Measurements from ENCODE around the gene CTIF.
"Not testable (repeated sequence)": the region's sequence is repeated elsewhere in the genome, so short reads cannot be mapped to it uniquely, and the experiment has no call there.

CTIF gene

DNA sequence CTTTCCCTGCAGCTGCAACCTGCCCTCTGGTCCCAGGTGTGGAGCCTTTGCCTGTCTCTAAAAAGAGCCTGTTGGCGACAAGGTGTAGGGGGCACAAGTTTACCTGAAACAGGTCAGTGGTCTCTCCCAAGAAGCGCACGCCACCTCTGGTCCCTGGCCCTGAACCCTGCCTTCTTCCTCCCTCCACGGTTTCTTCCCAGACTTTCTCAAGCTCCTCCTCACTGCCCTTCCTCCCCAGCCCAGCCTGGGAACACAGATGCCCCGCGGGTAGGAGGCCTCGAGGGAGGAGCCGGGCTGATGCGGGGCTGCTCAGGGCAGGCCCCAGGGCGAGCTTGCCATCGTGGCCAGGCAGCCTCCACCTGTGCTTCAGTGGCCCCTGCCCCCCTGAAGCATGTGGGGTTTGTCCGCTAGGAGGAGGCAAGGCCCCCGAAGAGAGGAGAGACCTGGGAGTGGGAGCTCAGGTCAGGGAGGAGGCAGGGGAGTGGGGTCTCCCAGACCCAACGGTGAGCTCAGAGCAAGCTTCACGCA is 322.4 kb downstream of the CTIF start:
- DNase-seq = no peak

DNA sequence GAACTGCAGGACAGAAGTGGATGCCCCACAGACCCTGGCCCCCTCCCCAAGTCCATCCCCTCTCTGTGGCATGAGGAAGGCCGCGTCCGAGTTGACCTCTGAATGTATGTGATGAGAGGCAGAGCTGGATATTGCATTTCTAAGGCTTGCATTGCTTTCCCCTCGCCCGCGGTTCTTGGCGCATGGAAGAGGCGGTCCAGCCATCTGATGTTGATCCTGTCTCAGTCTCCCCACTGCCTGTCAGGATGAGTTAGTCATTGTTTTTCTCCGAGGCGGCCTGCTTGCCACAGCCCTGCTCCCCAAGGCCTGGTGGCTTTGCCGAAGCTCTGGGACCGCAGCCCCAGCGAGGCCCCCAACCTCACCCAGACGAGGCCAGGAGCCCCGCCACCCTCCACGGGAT is 323.3 kb downstream of the CTIF start:
- no peak for DNase-seq

DNA sequence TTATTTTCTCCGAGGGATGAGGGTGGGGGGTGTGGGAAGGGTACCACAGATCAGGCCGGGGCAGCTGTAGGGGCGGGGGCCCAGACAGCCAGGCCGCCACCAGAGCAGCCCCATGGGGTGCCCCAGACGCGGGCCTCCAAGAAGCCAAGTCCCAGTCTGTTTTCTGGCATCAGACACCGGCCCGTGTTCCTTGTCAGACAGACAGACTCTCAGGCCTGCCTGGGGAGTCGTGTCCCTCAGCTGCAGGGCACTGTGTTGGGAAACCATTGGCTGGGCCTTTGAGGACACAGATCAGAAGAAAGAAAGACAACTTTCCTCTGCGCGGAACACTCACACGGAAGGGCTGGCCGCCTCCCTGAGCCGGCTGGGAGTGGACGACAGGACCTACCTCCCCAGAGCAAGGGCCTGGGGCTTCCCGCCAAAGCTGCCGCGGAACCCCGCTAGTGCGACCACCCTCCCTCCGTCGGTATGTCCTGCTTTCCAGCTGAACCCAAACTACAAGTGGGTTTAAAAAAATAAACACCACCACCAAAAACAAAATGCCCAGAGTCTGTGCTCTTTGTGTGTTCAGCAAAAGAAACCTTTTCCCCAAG is 323.9 kb downstream of the CTIF start:
- no peak for DNase-seq

DNA sequence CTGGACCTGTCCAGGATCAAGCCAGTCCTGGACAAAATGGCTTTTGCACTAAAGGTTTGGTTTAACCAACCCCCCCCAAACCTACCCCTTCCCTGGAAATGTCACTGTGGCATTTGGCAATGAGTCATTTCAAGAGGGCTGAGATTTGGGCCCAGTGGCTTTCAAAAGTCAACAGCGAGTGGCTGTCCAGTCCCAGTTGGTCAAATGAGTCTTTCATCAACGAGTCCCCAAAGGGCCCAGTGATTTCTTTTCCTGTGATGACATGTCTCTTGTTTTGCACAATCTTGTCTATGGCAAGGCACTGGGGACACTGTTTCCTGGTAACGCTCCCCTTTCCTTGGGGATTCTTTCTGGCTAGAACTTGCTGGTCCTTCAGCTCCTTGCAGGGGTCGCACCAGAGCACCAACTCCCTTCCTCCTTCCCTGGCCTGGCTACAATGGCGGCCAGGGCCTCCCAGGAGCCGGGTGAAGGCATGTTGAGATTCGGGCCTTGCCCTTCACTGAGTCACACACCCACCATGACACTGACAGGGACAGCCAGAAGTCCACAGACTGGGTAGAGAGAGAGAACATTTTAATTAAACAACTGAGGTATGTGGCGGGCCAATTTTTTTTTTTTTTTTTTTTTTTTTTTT is 324.7 kb downstream of the CTIF start:
- no peak for DNase-seq

DNA sequence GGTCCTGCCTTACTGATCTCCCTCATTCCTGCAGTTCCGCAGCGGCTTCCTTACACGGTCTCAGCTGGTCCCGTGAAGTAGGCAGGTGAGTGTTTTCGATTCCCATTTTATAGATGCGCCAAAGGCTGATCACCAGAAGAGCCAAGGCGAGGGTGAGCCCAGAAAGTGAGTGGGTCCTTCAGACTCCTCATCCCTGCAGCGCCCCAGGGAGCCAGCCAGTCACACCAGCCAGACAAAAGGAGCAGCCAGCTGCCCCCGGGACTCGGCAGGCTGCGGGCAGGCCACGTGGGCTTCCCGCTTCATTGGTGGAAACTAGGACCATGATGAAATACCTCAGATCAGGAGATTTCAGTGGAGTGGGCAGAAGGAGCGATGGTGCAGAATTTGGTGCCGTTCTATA is 326.0 kb downstream of the CTIF start:
- no peak for DNase-seq

DNA sequence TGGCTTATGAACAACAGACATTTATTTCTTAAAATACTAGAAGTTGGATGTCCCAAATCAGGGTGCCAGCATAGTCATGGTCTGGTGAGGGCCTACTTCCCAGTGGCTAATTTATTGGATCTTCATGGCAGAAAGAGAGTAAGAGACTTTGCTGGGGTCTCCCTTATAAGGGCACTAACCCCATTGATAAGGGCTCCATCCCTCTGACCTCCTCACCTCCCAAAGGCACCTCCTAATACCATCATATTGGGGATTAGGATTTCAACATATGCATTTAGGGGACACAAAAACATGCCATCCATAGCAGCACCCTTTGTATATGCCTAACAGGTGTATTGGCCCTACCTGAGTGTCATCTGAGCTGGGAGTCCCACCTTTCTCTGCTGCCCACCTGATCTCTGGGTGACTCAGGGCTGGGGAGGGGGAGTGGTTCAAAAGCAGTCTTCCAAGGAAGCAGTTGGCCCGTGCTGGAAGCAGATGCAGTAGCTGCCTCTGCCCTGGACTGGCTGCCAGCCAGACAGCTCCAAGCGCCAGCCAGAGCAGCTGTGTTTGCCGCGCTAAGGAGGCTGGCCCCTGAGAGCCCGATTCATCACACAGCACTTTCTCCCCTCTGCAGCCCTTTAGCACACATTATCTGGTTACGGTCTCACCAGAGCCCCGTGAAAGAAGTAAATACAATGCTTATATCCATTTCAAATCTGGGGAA is 327.4 kb downstream of the CTIF start:
- DNase-seq = no peak

DNA sequence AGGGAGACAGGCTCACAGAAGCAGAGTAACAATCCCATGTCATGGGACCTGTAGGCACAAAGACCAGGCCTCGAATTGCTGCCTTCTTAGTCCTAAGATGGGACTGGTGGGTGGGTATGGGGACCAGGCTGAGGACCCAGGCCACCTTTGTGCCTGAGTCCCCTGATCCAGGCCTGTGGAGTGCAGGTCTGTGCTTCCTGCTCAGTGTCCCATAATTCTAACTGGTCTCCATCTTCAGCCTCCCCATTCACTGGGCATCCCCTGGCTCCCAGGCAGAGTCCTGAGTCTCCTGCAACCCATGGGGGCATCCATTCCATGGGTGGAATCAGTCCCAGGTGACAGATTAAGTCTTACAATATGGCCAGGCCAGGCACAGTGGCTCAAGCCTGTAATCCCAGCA is 328.0 kb downstream of the CTIF start:
- no peak for DNase-seq

DNA sequence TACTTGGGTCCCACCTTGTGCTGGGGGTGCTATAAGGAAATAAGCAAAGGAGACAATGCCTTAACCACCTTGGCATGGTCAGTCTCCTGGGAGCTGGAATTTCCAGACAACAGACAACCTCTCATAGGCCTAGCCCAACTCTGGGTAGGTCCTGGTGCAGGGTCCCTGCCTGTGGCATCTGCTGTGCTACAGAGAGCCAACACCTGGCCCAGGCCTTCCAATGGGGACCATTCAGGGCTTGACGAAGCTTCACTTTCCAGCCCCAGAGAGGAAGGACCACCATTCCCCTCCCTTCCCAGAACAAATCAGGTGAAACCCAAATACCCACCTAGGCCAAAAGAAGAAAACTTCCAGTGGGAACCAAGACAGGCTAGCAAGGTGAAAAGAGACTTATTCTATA is 329.1 kb downstream of the CTIF start:
- no peak for DNase-seq

DNA sequence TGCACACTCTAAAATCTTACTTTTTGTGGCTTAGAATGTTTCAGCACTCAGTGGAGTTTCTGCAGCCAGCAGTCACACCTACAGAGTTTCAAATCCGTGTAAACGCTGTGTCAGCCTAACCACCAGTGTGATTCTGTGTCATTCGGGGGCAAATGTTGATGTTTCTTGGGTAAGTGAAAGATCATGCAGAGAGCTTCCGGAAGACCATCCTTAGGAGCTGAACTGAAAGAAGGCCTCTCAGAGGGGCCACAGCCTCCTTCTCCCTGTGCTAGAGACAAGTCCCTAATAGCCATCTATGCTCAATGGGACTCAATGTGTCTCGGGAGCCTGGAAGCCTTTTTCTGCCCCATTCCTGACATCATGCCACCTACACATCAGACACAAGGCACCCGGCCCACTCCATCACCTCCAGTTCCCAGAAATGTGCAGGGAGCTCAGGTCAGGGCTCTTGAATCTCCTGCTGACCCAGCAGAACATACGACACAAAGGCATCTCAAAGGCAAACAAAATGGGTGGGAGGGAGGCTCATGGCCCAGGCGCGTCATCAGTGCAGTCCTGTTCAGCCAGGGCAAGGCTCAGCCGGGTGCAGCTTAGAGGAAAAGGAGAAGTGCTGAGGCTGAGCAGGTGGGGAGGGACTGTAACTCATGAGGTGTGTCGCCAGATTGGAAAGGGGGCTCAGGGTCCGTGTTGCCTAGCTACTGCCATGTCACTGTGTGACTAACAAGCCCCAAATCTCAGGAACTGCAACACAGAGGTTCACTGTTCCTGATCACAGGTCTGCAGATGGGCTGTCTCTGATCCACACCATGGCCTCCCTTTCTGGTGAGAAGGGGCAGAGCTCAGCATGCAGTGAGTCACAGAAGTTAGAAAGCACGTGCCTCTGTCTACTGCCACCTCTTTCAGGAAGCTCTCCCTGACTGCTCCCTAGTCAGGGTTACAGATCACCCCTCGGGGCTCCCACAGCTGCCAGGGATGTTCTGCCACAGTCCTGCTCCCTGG is 329.9 kb downstream of the CTIF start:
- DNase-seq = peak; percentile 34

DNA sequence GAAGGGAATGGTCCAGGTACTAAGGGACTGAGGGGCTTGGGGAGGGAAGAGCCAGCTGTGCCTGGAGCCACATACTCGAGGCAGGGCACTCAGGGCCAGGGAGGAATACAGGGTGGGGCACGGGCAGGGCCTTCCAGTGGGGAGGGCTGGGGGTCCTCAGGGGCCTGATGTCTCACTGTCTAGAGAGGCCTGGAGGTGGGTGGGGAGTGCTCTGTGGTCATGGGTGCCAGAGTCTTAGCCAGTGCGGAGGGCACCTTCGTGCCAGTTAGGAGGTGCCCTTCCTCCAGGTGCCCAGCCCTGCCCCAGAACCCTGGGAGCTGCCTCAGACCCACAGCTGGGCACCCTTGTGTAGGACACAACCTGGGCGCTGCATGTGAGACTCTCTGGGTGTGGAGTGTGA is 330.8 kb downstream of the CTIF start:
- DNase-seq = no peak

DNA sequence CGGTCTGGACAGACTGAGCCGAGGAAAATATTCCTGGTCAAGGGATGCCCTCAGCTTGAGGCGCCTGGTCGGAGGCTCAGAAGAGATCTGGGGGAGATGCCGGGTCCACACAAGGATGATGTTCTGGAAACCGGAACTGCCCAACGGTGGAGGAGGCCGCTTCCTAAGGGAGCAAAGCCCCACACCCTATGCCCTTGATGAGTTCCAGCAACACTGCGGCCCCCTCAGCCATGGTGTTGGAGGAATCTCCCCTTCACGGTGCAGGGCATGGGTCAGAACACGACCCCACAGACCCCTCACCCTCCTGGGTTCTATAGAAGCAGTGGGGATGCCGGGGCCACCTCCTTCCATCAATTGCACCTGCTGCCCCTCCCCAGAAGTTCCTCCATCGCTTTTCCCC is 332.1 kb downstream of the CTIF start:
- DNase-seq = not testable (repeated sequence)

DNA sequence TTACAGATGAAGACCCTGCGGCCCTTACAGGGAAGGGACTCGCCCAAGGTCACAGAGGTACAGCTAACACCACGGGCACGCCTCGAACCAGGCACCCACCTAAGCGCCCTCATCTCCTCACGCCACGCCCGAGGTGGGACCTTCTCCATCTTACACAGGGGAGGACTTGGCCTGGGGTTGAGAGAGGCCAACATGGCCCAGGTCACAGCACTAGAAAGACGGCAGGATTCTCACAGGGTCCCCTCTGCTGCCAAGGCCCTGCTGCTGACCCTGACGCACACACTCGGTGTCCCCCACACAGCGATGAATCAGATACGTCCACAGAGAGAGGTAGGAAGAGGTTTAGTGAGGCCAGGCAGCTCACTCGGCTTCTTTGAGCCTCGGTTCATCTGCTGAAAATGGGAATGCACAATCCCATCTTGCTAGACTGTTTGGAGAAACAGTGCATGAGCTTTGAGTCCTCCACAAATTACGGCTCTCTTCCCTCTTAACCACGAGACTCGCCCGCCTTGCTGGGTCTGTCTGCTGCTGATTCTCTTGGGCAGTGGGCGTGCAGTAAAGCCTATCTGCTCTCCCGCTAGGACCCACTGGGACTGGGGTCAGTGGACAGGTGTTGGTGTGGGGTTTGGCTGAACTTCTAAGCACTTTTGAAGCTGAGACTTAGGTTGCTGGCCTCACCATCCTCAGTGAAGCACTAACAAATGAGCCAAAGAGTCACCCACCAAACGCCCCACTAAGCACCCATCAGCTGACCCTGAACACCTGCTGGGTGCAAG is 332.7 kb downstream of the CTIF start:
- DNase-seq = no peak

DNA sequence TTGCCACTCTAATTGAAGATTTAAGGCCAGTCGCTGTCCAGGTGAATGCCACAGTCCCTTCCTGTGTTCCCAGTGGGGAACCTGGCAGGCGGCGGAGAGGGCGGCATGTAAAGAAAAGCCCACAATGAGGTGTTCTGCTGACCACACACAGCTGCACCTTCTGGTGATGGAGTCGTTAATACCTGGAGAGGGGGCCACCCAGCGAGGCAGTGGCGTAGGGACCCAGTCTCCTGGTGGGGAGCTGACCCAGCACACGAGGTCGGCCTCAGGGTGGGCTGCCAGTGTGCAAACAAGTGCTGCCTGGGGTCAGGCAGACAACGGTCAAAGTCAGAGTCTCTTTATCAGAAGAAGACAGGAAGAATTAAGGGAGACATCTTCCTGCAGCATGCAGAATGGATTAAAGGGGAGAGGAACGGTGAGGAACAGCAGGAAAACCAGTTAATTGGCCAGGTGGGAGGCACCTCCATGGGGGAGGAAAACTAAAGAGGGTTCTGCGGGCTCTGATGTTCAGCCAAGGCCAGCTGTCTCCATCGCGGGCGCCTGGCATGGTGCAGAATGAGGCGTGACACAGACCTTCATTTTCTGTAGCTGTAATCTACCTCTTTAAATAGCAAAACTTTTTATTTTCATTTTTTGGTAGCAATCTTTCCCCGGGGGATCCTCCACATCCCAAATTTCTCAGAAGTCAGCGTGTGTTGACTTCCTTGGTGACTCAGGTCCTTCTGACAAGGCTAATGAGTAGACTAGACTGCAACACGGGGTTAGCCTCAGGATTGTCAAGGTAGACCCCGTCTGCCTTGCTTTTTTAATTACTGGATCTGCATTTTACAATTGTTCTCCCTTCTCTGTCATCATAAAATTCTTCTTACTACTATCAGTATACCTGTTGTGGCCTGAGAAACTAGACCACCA is 333.7 kb downstream of the CTIF start:
- no peak for DNase-seq

DNA sequence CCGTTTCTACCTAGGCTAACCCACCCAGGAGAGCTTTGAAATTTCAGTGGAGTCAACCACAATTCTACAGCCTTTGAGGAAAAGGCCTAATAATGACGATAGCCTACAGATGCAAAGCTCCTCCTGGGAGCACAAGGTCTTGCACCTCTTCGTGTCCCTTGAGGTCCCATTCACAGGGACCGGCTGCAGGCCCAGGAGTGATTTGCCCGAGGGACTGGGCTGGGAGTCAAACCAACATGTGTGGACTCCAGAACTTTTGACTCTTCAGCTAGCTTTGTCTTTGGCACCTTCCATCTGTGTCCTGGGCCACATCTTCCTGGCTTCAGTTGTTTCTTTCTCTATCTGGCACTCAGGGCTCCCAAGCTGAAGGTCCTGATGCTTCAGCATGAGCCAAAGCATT is 335.4 kb downstream of the CTIF start:
- no peak for DNase-seq

DNA sequence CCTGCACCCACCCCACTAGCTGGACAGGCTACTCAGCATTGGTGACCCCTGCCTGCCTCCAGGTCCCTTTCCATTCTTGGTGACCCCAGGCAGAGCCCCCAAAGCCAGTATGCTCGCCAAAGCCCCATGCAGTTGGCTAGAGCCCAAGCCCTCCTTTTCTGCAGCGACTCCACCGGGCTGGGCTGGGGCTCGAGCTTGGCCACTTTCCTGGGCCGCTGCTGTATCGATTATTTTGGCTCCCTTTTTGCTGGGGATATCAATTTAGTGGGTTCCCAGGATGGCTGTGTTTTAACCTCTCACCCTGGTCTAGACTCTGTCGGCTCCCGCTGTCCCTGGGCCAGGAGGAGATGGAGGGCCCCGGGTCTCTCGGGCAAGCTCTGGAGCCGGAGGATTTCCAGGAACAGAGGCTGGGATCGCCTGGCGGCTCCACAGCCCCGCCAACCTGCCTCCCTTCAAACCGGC is 335.9 kb downstream of the CTIF start:
- DNase-seq = no peak

DNA sequence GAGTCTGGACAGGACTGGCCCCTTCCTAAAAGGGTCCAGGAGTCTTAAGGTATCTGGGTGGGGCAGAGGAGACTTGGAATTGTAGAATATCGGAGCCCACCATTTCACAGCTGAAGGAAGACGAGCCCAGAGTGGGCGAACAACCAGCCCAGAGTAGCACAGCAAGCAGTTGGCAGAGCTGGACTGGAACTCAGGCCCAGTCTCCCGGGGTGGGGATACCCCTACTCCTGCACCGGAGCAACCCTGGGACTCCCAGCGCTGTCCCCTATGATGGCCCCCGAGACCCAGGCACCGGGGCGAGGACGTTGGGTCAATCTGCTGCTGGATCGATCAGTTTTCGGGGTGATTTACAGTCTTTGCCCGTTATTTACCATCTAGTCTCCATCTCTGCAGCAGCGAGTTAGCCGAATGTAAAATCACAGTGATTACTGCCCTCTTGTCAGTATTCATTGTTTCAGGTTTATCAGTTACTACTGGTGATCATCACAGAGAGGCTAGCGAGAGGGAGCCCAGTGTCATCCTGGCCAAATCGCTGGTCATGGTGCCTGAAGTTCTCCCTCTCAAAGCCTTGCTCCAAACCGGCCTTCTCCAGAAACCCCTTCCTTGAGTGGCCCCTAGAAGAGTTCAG is 336.6 kb downstream of the CTIF start:
- DNase-seq = no peak

DNA sequence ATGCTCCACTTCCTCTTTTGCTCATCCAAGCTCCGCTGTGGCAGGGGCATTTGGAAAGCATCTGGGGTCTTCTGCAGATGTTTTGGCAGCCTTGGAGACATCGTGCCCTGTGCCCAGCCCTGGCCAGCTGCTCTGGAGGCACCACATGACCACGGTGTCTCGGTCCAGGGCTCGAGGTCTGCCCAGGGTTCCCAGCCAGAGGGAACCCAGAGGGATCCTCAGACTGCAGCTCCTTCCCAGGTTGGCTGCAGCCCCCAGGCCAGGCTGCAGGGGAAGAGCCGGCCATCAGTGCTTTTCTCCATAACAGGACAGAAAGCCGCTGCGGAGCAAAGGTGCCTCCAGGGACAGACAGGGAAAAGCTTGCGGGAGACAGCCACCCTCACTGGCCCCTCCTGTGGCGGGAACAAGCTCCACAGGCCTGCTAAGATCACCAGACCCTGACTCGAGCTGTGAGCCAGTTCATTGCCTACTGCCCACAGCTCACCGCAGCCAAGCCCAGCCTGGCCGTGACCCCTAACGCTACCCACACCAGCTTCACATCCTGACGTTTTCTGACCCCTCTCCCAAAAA is 337.2 kb downstream of the CTIF start:
- no peak for DNase-seq

DNA sequence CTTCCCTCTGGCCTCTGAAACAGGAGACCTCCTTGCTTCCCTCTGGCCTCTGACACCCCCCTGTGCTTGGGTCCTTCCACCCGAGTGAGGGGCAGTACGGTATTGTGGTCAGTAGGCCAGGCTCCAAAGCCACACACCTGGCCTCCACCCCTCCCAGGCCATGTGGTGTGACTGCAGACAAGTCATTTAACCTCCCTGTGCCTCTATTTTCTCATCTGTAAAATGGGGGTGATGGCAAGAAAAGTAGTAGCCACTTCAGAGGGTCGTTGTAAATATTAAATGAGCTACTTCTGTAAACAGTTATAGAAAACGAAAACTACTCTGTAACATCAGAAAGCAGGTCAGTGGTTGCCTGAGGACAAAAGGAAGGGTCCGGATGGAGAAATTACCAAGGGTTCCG is 337.8 kb downstream of the CTIF start:
- no peak for DNase-seq

DNA sequence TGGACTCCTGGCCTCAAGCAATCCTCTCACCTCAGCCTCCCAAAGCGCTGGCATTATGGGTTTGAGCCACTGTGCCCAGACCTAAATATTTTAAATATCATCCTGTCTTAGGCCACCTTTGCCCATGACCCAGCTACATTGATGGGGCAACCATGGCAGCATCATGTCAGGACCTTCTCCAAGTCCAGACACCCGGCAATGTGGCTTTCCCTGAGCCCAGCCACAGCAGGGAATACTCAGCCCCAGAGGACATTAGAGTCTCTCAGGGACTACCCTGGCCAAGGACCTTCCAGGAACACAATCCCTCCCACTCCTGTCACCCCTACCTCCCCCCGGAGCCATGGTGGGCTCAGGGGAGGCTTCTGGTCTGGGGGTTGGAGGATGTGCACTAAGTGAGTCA is 339.1 kb downstream of the CTIF start:
- DNase-seq = no peak

DNA sequence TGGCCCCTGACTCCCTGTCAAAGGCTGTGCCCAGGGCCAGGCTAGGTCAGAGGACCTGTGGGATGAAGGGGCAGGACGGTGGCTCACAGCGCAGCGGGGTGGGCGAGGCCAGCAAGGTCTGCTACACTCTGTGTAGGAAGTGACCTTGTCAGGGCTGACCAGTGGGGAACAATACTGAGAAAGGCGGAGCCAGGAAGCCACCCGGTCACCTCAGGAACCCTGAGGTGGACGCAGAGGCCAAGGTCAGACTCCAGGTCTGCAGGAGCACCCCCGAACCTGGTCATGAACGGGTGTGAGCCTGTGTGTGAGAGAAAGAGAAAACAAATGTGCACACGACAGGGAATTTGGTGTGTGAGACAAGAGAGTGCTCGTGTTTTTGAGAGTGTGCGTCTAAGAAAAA is 339.6 kb downstream of the CTIF start:
- DNase-seq = no peak

All from activated gamma-delta T cell treated with Interleukin-2 at 50 U/mL for 16 hours (primary cell).